GM08714 (cell line): ENCODE measurements around the gene ZNF484.
"Not testable (repeated sequence)": the region's sequence is repeated elsewhere in the genome, so short reads cannot be mapped to it uniquely, and the experiment has no call there.

Experiments used
- H3K4me3 ChIP-seq: fragments of 200-500 bp; sonication (Bioruptor generic); 2 replicates; pipeline ENCODE4 v1.5.1; 2014; ENCODE audit warnings: mild to moderate bottlenecking, low read length, inconsistent platforms
- ZNF274 ChIP-seq: IDR thresholded peaks from 2 replicates; pipeline ENCODE4 v1.6.1; 2012; ENCODE audit warnings: mild to moderate bottlenecking, low read depth, low read length

ZNF484 gene

DNA sequence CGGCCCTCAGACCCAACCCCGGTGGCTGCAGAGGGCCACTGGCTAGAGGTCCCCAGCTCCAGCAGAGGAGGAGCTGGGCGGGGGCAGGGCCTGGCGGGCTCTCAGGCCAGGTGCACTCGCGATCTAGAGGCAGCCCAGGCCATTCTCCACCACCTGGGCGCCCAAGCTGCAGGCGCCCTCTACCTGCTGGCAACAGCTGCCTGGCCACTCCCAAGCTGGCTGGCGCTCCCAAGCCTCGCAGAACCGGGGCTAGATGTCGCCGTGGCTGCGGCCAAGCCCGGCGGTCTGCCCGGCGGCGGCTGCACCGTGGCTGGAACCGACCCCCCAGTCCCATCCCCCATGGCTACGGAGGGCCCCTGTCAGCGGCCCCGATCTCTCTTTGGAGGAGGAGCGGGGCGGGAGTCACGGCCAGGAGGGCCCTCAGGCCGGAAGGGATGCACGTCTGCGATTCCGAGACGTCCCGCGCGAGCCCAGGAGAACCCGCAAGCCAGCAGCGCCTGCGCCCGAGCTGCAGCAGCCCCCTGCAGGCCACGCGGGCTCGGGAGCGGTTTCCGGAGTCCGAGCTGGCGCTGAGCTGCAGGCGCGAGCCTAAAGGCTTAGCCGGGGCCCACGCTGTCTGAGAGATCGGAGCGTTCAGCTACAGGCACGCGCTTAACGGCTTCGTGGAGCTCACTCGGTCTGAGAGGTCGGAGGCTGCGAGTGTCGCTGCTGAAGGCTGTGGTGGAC lies 68.9 kb downstream of the ZNF484 start:
- H3K4me3 ChIP-seq = no peak overlapping the region; the same call in 1 of the 2 replicates
- TF ChIP-seq ZNF274 = no peak

DNA sequence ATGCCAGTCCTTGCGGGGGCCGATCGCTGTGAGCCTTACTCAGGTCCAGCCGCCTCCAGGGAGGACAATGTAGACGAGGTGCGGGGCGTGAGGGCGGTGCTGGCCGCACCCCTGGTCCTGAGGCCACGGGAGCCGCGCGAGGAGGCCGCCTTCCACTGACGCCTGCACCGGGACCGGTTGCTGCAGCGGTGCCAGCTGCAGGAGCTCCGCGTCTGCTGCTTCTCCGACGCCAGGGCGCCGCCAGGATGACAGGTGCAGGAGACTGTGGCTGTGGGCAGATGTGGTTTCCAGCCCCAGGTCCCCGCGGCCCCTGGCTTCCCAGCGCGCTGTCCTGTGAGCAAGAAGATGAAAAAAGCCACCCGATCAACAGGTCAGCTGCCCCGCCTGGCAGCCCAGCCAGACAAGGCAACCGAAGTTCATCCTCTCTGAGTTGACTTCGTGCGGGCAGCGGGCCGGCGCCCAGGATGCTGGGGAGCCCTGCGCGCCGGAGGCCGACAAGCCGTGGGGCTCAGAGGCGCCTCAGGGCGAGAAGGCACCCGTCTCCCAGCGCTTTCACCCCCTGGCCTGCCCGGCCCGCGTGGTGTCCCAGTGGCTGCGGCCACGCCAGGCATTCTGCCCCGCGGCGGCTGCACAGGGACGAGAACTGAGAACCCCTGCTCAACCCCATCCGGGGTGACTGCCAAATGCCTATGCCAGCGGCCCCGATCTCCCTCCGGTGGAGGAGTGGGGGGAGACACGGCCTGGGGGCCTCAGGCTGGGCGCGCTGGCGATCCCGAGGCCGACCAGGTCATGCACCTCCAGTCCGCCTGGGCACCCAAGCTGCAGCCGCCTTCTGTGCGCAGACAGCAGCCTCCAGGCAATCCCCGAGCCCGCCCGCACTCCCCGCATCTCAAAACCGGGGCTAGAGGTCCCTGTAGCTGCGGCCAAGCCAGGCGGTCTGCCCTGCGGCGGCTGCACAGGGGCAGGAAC lies 69.8 kb downstream of the ZNF484 start:
- TF ChIP-seq ZNF274 = no peak
- no peak overlapping the region for H3K4me3 ChIP-seq

DNA sequence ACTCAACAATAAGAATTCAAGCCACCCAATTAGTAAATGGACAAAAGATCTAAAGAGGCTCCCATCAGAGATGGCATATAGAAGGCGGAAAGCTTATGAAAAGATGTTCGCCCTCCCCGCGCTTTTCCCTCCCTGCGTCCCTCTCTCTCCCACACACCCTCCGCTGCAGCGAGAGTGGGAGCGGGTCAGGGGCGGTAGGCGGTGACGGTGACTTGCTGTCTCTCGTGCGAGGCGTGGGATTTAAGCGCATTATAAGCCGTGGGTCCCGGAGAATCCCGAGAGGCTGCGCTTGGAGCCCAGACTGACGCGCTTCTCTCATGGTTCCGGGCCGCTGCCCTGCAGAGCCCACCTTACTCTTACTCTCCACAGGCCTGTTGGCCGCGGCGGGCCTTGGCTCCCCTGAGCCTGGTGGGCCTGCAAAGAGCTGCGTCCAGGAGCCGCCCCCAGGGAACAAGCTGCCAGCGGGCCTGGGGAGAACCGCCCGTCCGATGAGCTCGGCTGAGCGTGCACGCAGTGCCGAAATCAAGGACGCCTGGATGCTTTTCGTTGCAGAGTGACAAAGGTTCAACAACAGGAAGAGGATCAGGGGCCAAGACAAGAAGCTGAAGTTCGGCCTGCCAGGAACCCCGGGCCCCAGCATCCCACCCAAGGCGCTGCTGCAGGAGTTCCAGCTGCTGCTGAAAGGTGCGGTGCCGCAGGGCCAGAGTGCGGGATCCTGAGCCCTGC lies 70.6 kb downstream of the ZNF484 start:
- no peak for TF ChIP-seq ZNF274
- no peak overlapping the region for H3K4me3 ChIP-seq

DNA sequence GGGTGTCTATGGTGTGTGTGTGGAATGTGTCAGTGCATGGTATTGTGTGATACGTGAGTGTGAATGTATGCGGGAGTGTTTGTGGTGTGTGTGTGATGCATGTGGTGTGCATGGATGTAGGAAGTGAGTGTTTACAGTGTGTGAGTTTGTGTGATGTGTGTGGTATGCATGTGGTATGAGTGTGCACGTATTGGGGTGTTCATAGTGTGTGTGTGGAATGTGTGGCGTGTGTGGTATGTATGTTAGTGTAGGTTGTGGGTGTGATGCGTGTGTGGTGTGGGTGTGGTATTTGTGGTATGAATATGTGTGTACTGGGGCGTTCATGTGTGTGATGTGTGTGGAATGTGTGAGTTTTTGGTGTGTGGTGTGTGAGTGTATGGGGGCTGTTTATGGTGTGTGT lies 73.1 kb downstream of the ZNF484 start:
- TF ChIP-seq ZNF274 = no peak
- H3K4me3 ChIP-seq = no peak overlapping the region

DNA sequence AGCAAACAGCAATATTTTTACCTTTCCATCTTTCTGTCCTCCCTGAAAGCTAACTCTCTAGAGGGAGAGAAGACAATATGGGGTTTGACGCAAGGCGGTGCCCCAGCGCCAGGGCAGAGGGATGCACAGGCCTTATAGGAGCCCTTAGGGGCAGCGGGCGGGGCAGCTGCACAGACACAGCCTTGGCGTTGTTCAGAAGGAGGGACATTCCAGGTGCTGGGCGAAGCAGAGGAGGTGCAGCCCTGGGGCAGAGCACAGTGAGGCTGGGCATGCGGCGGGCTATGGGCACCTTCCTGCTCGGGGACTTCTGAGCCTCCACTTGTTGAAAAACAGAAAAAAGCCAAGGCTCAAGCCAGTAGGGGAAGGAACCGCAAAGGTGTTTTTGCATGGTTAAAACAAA lies 79.5 kb downstream of the ZNF484 start:
- TF ChIP-seq ZNF274 = no peak
- H3K4me3 ChIP-seq = no peak overlapping the region

DNA sequence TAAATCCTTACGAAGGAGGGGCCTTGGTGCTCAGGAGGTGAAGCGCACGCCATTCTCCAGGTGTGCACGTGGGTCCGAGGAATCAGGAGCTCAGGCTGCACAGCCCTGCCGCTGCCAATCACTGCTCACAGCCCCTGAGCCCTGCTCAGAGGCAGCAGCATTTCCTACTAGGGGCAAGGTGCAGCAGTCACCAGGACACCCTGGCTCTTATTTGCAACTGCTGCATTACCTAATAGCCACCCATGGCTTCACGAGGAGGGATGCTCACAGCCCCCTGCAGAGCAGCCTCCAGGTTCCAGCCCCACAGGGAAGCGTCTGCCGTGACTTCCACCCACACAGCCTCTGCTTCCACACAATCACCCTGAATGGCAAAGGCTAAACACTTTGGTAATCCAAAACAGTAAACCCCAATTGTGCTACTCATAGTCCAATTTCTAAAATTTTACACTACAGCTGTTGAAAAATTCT lies 81.5 kb downstream of the ZNF484 start:
- H3K4me3 ChIP-seq = not testable (repeated sequence)

DNA sequence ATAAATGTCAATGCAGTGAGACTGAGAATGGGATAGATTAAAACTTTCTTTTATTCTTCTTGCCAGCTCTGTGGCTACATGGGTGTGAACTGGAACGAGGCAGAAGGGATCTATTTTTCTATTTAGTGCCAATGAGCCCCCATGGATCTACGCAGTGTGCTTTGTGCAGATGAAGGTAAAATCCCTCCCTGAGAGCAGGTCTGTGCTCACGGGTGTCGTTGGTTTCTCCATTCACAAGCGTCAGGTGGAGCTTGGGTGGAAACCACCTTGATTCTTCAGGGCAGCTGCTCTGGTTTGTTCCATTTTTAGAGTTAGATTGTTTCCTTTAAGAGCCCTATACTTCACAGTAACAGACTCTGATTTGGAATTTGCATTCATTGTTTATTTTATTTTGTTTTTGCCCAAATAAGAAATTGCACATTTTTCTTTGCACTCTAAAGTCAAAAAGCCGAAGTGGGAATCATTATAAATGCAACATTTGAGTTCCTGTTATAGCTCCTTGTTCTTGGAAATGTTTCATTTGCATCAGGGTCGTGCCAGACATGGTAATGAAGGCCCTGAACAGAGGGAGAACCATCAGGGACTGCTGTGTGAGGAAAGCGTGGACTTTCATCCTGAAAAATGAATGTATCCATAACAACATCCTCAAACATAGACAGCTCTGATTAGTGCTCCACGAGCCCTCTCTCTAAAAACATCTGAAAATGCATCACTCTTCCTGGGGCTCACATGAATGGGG lies 82.1 kb downstream of the ZNF484 start:
- no peak overlapping the region for H3K4me3 ChIP-seq
- no peak for TF ChIP-seq ZNF274
